ENCODE data around the gene PSMB1. TPM values are rescaled to one million over a fixed set of nuclear protein-coding genes. Genes with fewer than 3 reads are reported as not detected.

PSMB1 gene
- total RNA-seq, 4 donors from 2014 or later, result 213 to 271 (median 237) TPM

GRCh38 chr6:170522565-170523183, 30.4 kb downstream of the PSMB1 start:
- no peaks in the 10 kb centered on the region for H3K9me3 ChIP-seq
- no peaks in the 10 kb centered on the region for H3K27me3 ChIP-seq
- no peak overlapping the region for H3K4me3 ChIP-seq
- no peaks in the 10 kb centered on the region for H3K36me3 ChIP-seq
- 88 to 90% methylated on average over 4 to 9 of the region's 10 CpGs for WGBS, 2 donors (ENCODE audit: low coverage in 1 of 2)
- TF ChIP-seq EP300 (IDR thresholded peaks at IDR 0.05) (no peak), POLR2AphosphoS5 (IDR thresholded peaks at IDR 0.05) (no peak), POLR2A (IDR thresholded peaks at IDR 0.05) (no peak), CTCF (IDR thresholded peaks at IDR 0.05) (no peak)
- H3K4me1 ChIP-seq, result peaks cover 0 to 4% (median 0%) of the 10 kb centered on the region in 3 donors
- no peak overlapping the region for H3K27ac ChIP-seq
- ATAC-seq, result no peak

GRCh38 chr6:170516783-170517616, 36.1 kb downstream of the PSMB1 start:
- peaks cover 0 to 8% (median 0%) of the 10 kb centered on the region in 3 donors for H3K9me3 ChIP-seq
- 7% methylated on average over 3 of the region's 4 CpGs; no CpG with 5 or more reads in 1 of the 2 donors for WGBS, 2 donors (ENCODE audit: low coverage in 1 of 2)
- peak; percentile 39 for ATAC-seq
- no peak overlapping the region for H3K4me3 ChIP-seq
- no peak overlapping the region for H3K27ac ChIP-seq
- no peaks in the 10 kb centered on the region for H3K27me3 ChIP-seq
- H3K36me3 ChIP-seq, result no peaks in the 10 kb centered on the region
- no peak for TF ChIP-seq POLR2A (IDR thresholded peaks at IDR 0.05)
- no peak for TF ChIP-seq POLR2AphosphoS5 (IDR thresholded peaks at IDR 0.05)
- TF ChIP-seq CTCF (IDR thresholded peaks at IDR 0.05), result peak in 3 of 4 experiments; percentile 44 to 57 (median 45)
- no peaks in the 10 kb centered on the region for H3K4me1 ChIP-seq

GRCh38 chr6:170514908-170515307, 38.2 kb downstream of the PSMB1 start:
- Histone ChIP-seq H3K36me3 (no peaks in the 10 kb centered on the region), H3K27ac (no peak overlapping the region), H3K4me1 (no peaks in the 10 kb centered on the region), H3K4me3 (no peak overlapping the region), H3K27me3 (no peaks in the 10 kb centered on the region), H3K9me3 (peaks cover 0 to 8% (median 0%) of the 10 kb centered on the region in 3 donors)
- 83 to 91% methylated on average over 1 of the region's 1 CpG for WGBS, 2 donors (ENCODE audit: low coverage in 1 of 2)
- TF ChIP-seq POLR2A (IDR thresholded peaks at IDR 0.05), result no peak
- TF ChIP-seq CTCF (IDR thresholded peaks at IDR 0.05), result no peak
- TF ChIP-seq POLR2AphosphoS5 (IDR thresholded peaks at IDR 0.05), result no peak
- no peak for TF ChIP-seq EP300 (IDR thresholded peaks at IDR 0.05)
- no peak for ATAC-seq

GRCh38 chr6:170512249-170512648, 40.9 kb downstream of the PSMB1 start:
- ATAC-seq, result no peak
- WGBS, 2 donors (ENCODE audit: low coverage in 1 of 2), result 79 to 83% methylated on average over 4 of the region's 4 CpGs
- H3K4me1 ChIP-seq, result no peaks in the 10 kb centered on the region
- H3K27me3 ChIP-seq, result no peaks in the 10 kb centered on the region
- H3K4me3 ChIP-seq, result no peak overlapping the region
- H3K27ac ChIP-seq, result no peak overlapping the region
- H3K9me3 ChIP-seq, result peaks cover 0 to 8% (median 0%) of the 10 kb centered on the region in 3 donors
- no peaks in the 10 kb centered on the region for H3K36me3 ChIP-seq
- TF ChIP-seq POLR2A (IDR thresholded peaks at IDR 0.05), result no peak
- TF ChIP-seq CTCF (IDR thresholded peaks at IDR 0.05), result no peak
- no peak for TF ChIP-seq POLR2AphosphoS5 (IDR thresholded peaks at IDR 0.05)
- no peak for TF ChIP-seq EP300 (IDR thresholded peaks at IDR 0.05)
